Calu3 (cell line): ENCODE results near the gene PPL. TPM values are rescaled to one million over a fixed set of nuclear protein-coding genes. Genes with fewer than 3 reads are reported as not detected.

ENCODE experiments used
- Bru-seq: library from RNA; stranded (reverse); fragments of 400-500 nt; gene quantifications from one replicate; lab custom pipeline; 2021; lab: Mats Ljungman, UMichigan
- BruChase-seq, 2 experiments: library from RNA; stranded (reverse); fragments of 400-500 nt; gene quantifications; one replicate each; lab custom pipeline; 2021; lab: Mats Ljungman, UMichigan
- BruUV-seq: library from RNA; stranded (reverse); fragments of 400-500 nt; replicated peaks from 2 replicates; lab custom pipeline; 2021; lab: Mats Ljungman, UMichigan
- CTCF ChIA-PET: fragments of 300-600 bp; sonication (Branson Sonifier 250); formaldehyde crosslinking; loops from one replicate; lab custom pipeline; 2022; ENCODE audit warnings: antibody characterized with exemption; lab: Charles Lee
- DNase-seq: peaks from one replicate; pipeline ENCODE4 v3.0.0; 2022
- H3K27ac Mint-ChIP-seq: one replicate; pipeline ENCODE4 v1.8.0; 2022; ENCODE audit warnings: mixed read lengths; ENCODE audit not compliant: unreplicated experiment
- H3K27me3 Mint-ChIP-seq: one replicate; pipeline ENCODE4 v1.8.0; 2022; ENCODE audit warnings: mixed read lengths; ENCODE audit not compliant: unreplicated experiment
- H3K36me3 Mint-ChIP-seq: one replicate; pipeline ENCODE4 v1.8.0; 2022; ENCODE audit warnings: mild to moderate bottlenecking, moderate library complexity, mixed read lengths; ENCODE audit not compliant: insufficient read depth, unreplicated experiment
- H3K4me1 Mint-ChIP-seq: one replicate; pipeline ENCODE4 v1.8.0; 2022; ENCODE audit warnings: mild to moderate bottlenecking, low read depth, mixed read lengths; ENCODE audit not compliant: unreplicated experiment
- H3K4me3 Mint-ChIP-seq: one replicate; pipeline ENCODE4 v1.8.0; 2022; ENCODE audit warnings: mild to moderate bottlenecking, low read depth, moderate library complexity, mixed read lengths; ENCODE audit not compliant: unreplicated experiment
- H3K9me3 Mint-ChIP-seq: one replicate; pipeline ENCODE4 v1.8.0; 2022; ENCODE audit warnings: low read depth, mixed read lengths; ENCODE audit not compliant: unreplicated experiment
- intact Hi-C: fragments of 100-400 bp; cut with micrococcal nuclease; formaldehyde crosslinking; loops from one replicate; pipeline ENCODE4 v1.10.0; 2022; ENCODE audit not compliant: unreplicated experiment
- long read RNA-seq: library from polyadenylated mRNA; stranded (forward); transcript quantifications from one replicate; pipeline ENCODE4 v2.0.0, GENCODE V29; 2022
- total RNA-seq: library from RNA; stranded (reverse); gene quantifications from 2 replicates; pipeline ENCODE4 v1.2.3, GENCODE V29; 2022
- TF ChIP-seq, protein P1 (sequence below): fragments of 200-600 bp; IDR thresholded peaks from one replicate; pipeline ENCODE4 v1.8.0; 2022; ENCODE audit warnings: antibody characterized with exemption; ENCODE audit not compliant: unreplicated experiment

Gene PPL
- total RNA-seq (75.0 and 104 TPM in 2 replicates), Bru-seq, nascent RNA (percentile 80 among the genes with signal in this experiment), BruChase-seq, experiment 1, labeled RNA remaining after a 6-hour chase (percentile 85 among the genes with signal in this experiment), BruChase-seq, experiment 2, labeled RNA remaining after a 2-hour chase (percentile 83 among the genes with signal in this experiment)
- long read RNA-seq, full-length matches to known transcripts: 1 of 45 reads
- long read RNA-seq, partial matches to known transcripts: 6 of 45 reads
- long read RNA-seq, other reads (novel, unspliced or antisense): 38 of 45 reads

DNA sequence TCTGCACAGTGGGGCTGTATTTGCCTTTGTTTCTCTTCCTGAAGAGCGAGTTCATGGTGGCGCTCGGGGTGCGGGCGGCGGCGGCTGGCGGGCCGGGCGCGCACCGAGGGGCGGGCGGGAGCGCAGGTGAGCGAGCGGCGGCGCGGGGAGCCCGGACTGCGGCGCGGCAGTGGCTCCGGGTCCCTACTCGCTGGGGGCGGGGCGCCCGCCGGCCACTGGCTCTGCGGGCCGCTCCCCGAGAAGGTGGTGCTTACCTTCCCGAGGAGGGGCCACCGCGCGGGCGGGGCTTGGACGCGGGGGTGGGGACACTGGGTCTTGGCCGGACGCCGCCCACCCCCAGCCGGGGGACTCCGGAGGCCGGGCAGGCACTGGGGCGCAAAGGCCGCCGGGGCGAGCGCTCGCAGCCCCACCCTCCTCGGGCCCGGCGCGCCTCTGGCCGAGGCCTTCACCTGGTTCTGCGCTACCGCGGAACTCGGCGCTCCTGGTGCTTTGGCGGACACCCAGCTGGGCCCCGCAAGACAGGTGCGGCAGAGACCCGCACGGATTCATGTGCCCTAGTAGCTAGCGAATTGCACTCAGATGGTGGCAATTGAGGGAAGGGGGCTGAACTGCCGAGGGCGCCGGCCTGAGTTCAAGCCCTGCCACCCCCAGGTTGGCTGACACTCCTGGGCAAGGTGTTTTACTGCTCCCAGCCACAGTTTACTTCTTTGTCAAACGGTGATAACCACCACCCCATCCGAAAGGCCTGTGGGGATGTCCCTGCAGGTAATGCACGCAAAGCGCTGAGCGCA is at the start of gene PPL:
PPL (minus strand) TSS at position 158 of the 791 bp plus-strand sequence; CDS start at position 55, 103 bp downstream.
- TF ChIP-seq, protein P1, sequence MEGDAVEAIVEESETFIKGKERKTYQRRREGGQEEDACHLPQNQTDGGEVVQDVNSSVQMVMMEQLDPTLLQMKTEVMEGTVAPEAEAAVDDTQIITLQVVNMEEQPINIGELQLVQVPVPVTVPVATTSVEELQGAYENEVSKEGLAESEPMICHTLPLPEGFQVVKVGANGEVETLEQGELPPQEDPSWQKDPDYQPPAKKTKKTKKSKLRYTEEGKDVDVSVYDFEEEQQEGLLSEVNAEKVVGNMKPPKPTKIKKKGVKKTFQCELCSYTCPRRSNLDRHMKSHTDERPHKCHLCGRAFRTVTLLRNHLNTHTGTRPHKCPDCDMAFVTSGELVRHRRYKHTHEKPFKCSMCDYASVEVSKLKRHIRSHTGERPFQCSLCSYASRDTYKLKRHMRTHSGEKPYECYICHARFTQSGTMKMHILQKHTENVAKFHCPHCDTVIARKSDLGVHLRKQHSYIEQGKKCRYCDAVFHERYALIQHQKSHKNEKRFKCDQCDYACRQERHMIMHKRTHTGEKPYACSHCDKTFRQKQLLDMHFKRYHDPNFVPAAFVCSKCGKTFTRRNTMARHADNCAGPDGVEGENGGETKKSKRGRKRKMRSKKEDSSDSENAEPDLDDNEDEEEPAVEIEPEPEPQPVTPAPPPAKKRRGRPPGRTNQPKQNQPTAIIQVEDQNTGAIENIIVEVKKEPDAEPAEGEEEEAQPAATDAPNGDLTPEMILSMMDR: no peak
- CTCF ChIA-PET: interaction anchor here (0.9 to 1.5 kb wide), 3 partner anchors 22 to 113 kb away, joined by 3 to 9 read pairs (median 4); no protein-coding TSS in a partner anchor
- Mint-ChIP-seq H3K36me3 (peaks cover 43% of the 10 kb centered on the region), H3K4me1 (peaks cover 28% of the 10 kb centered on the region), H3K9me3 (no peaks in the 10 kb centered on the region), H3K27me3 (no peaks in the 10 kb centered on the region), H3K27ac (peak within 1 kb of the TSS; percentile 77), H3K4me3 (peak within 1 kb of the TSS; percentile 97)
- intact Hi-C loops: loop anchor here (5.0 kb wide), 1 partner anchor 55 kb away; no protein-coding TSS in a partner anchor
- BruUV-seq: no TSS peak
- peak; percentile 100 for DNase-seq

- no peaks in the 10 kb centered on the region for H3K4me1 Mint-ChIP-seq
- CTCF ChIA-PET: no interaction called here
- no TSS peak for BruUV-seq
Measured at GRCh38 chr16:4984174-4984990, 47.4 kb upstream of the PPL start.

GRCh38 chr16:4982056-4982867 is 45.3 kb upstream of the PPL start:
- intact Hi-C loops: no loop called here
- Mint-ChIP-seq H3K27me3 (peaks cover 69% of the 10 kb centered on the region), H3K36me3 (no peaks in the 10 kb centered on the region), H3K4me3 (no peak overlapping the region), H3K4me1 (no peaks in the 10 kb centered on the region), H3K9me3 (peaks cover 4% of the 10 kb centered on the region), H3K27ac (no peak overlapping the region)
- BruUV-seq: no TSS peak
- DNase-seq: no peak
- TF ChIP-seq, protein P1: no peak
- CTCF ChIA-PET: no interaction called here

More at GRCh38 chr16:4984174-4984990, 47.4 kb upstream of the PPL start:
- H3K36me3 Mint-ChIP-seq: no peaks in the 10 kb centered on the region
- no peak overlapping the region for H3K4me3 Mint-ChIP-seq
- H3K9me3 Mint-ChIP-seq: peaks cover 4% of the 10 kb centered on the region
- intact Hi-C loops: no loop called here
- TF ChIP-seq, protein P1: no peak
- H3K27me3 Mint-ChIP-seq: peaks cover 80% of the 10 kb centered on the region
- H3K27ac Mint-ChIP-seq: no peak overlapping the region
- no peak for DNase-seq
